GM21515 (cell line): ENCODE data around the gene CDK19.
"Not testable (repeated sequence)": the region's sequence is repeated elsewhere in the genome, so short reads cannot be mapped to it uniquely, and the experiment has no call there.

Source experiments
- ATAC-seq: cut with Tn5 transposase; IDR thresholded peaks from one replicate; pipeline ENCODE4 v1.9.1; 2021; ENCODE audit not compliant: unreplicated experiment

Gene CDK19

DNA sequence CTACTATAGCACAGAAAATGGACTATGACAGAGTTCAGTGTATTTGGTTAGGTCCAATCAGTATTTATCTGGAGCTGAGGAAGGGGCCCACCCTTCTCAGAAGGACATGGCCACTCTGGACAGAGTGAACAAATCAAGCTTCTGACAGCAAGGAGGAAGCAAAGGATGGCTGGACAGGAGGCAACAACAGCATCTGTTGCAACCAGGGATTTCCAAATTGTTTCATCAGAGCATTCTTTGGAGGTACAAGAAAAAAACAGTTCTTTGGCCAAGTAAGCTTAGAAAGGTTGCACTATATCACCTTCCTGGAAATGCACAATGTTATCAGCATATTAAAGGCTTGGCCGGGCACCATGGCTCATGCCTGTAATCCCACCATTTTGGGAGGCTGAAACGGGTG is 220.2 kb downstream of the CDK19 start:
- ATAC-seq: no peak

DNA sequence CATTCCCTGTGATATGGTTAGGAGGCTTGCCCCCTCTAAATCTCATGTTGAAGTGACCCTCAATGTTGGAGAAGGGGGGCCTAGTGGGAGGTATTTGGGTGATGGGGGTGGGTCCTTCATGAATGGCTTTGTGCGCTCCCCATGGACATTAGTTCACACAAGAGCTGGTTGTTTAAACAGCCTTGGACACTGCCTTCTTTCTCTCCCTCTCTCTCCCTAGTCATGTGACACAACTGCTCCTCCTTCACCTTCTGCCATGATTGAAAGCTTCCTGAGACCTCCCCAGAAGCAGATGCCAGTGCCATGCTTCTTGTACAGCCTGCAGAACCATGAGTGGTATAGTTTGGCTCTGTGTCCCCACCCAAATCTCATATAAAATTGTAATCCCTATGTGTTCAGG is 221.6 kb downstream of the CDK19 start:
- no peak for ATAC-seq

DNA sequence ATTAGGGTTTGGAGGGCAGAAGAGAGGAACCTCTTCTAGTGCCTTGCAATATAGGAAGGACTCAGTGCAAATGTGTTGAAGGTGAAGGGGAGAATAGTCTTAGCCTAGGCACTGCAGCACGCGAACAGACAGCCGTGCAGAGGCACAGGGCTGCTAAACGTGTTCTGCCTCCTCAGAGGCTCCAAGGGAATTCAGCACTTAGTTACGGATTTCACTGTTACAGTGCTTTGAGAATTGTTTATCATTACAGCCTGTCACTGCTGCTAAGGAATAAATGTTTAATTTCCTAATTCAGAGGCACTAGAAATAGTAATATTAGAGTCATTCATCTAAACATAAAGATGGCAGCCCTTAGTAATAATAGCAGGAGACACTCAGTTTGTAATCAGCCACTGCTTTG is 222.5 kb downstream of the CDK19 start:
- no peak for ATAC-seq

DNA sequence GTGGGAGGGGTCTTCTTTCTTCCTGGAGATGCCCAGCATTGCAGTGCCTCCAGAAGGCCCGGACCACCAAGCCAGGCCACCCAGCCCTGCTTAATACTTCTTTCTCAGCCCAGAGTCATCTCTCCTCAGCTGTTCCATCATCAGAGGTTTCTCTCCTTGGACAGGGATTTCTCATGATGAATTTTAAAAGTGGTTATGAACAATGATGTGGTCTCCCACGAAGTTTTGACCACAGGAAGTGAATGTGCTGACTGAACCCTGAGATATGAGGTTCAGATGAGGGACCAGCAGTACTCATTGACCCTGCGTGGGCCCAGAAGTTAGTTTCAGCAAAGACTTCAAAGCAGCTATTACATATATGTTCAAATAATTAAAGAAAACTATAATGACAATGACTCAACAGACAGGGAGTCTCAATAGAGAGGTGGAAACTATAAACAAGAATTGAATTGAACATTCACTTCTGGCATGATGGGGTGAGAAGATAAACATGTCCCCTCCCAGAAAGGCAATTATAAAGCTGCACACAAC is 224.4 kb downstream of the CDK19 start:
- no peak for ATAC-seq

DNA sequence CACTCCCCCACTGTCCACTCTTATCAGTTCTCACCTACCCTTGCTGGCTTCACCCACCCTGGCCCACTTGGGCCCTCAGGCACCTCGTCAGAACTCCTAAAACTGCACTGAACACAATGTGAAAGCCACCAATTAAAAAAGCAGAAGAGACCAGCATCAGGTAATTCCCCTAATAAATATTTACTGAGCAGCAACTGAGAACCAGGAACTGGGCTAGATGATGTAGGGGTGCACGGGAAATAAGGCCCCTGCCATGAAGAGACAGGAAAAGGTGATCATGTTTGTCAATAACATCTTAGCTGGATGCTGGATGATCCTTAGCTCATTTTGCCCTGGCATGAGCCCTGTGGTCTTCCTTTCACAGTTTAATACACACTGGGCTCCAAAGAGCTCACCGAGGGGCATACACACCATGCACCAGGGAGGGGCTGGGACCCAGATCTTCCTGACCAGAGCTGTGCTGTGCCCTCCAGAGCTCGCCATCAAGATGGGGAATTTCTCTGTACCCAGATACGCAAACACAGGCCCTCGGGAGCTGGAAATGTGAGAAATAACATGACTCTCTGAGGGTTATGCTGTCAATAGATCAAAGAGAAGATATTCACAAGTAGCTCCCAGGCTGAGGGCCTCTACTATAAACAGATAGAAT is 225.3 kb downstream of the CDK19 start:
- ATAC-seq: peak; percentile 95

DNA sequence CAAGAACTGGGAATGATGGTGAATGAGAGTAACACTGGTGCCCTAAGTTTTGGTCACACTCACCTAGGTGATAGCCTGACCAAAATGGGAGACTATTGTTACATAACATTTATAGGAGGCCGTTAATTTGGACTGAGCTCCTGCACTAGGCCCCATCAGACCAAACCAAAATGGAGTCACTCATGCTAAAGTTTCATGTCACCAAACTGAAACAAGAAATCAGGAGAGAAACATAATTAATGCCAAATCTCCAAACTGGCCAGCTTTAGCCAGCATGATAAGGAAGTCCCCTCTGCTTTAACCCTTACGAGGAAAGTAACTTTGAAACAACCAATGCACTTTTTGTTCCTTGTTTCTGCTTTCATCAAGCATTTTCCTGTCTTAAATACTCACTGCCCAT is 227.9 kb downstream of the CDK19 start:
- no peak for ATAC-seq

DNA sequence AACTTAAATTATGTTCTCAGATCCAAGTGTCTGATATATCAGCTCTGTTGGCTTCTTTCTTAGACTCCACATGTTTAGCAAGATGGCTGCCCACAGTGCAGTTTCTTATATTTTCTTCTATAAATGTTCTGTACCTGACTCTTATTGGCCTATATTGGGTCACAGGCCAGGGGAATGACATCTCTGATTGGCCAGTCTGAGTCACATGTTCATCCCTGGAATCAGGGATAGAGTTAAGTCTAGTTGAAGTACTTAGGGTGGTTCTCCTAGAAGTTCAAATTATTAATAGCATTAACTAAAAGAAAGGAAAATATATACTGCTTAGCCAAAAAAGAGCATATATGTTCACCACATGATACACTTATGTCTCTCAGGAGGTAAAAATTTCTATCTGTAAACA is 233.6 kb downstream of the CDK19 start:
- no peak for ATAC-seq

DNA sequence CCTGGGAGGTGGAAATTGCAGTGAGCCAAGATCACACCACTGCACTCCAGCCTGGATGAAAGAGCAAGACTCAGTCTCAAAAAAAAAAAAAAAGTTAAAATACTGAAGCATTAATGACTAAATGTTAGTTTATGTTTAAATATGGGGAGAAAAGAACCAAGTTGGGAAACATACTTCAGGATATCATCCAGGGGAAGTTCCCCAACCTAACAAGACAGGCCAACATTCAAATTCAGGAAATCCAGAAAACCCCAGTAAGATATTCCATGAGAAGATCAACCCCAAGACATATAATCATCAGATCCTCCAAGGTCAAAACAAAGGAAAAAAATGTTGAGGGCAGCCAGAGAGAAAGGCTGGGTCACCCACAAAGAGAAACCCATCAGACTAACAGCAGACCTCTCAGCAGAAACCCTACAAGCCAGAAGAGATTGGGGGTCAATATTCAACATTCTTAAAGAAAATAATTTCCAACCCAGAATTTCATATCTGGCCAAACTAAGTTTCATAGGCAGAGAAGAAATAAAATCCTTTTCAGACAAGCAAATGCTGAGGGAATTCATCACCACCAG is 237.6 kb downstream of the CDK19 start:
- ATAC-seq: not testable (repeated sequence)

DNA sequence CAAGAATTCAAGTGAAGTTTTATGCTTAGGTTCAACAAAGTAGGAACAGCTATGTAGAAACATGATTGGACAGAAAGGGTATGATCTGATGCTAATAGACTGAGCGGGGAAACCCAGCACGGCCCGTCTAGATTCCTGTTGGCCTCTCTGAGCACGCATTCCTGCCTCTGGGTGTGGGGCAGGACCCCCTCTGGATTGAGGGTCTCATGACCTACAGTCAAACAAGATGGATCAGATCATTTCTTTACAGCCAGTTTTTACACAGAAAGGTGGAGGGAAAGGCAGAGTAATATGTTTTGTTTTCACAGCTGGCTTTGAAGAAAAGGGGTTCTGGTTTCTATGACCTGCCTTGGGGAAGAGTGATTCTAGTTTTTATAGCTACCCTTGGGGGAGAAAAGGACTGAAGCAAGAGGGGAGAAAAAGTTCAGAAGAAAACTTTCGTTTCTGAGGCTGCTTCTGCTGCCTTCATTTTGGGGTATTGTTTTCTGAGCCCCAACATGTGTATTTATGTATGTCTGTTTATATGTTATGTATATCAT is 239.3 kb downstream of the CDK19 start:
- ATAC-seq: no peak

DNA sequence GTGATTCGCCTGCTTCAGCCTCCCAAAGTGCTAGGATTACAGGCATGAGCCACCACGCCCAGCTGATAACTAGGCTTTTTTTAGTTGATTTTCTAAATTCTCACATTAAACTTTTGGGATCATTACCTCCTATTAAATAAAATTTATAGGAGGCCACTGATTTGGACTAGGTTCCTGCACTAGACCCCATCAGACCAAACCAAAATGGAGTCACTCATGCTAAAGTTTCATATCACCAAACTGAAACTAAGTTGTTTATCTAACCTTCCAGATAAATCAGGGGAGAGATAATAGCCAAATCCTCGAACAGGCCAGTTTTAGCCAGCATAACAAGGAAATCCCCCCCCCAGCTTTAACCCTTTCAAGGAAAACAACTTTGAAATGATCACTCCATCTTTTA is 240.5 kb downstream of the CDK19 start:
- ATAC-seq: no peak

DNA sequence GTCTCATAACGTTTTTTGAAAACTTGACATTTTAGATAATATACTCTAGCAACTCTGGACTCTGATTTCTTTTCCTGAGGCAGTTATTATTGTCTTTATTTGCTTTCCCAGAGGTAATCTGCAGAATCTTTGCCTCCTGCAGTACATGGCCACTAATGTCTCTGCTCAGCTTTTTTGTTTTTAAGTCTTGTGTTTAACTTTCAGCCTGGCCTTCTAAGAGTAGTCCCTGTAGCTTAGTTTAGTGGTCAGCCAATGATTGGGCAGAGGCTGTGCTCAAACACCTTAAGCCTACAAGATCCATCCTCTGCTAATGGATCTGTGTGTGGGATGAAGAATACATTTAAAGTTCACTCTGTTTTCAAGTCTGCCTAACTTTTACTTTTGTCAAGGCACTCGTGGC is 241.7 kb downstream of the CDK19 start:
- ATAC-seq: no peak

DNA sequence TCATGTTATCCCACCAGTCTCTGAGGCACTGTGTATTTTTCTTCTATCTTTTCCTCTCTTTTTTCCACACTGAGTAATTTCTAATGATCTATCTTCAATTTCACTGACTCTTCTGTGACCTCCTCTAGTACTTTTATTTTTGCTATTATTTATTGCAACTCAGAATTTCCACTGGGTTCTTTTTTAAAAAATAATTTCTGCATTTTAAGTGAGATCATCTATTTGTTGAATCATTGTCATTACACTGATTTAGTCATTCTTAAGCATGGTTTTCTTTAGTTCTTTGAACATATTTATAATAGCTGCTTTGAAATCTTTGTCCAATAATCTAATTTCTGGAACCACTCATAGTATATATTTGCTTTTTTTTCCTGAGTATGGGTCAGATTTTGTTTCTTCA is 242.1 kb downstream of the CDK19 start:
- no peak for ATAC-seq

DNA sequence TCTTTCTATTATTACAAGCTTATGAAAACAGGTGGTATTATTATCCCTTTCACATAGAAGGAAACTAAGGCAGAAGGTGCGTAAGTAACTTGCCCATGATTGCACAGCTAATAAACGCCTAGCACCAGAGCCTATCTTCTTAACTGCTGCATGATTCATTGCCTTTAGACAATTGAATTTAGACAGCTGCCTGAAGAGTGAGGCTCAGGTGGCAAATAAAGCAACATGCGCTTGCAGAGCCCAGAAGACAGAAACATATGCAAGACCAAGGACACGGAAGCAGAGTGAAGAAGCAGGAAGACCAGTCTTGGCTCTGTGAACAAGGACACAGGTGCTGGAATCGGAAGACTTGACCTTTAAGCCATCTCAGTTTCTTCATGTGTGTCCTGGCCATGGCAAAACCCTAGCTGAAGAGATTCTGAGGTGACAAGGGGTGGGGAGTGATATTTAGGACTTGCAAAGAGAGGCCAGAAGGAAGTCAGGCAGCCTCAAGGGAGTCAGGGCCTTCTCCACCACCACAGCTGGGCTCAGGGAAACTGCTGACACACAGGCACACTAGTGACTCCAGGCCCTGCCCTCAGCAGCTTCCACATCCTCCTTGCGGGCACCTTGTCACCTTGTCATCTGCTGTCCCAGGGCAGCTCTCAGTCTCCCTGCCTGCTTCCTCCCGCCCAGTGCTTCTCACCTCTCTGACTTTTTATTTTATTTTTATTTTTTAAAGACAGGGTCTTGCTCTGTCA is 247.1 kb downstream of the CDK19 start:
- ATAC-seq: no peak

DNA sequence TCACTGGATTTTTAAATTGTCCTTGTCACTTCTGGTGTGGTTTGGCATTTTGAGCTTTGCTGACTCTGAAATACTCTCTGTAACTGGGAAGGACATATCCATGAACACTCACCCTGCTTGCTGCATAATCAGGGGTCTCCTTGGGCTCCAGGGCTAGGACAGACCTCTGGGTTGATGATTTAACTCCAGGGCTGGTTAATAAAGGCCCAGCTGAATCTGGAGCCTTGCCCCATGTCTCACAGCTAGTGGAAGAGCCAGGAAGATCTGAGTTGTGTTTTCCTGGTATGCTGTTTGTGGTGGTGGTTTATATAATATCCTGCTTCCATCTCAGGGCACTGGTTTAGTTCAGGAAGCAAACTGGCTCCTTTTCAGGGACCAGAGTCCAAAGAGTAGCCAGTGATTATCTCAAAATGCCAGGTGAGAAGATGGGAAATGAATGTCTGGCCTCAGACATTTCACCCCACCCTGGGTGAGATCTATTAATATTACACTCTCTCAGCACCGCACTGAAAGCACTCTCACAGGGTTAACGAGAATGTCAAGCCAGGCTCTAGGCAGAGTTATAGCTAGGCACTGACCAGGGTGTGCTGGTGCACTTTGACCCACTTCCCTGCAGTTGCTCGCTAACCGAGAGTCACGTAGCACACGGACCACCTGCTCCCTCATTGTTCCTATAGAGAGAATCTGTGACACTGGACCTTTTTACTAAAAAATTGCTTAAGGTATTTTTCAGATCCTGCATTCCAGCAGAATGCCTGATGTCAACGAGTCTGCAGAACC is 248.7 kb downstream of the CDK19 start:
- ATAC-seq: no peak

DNA sequence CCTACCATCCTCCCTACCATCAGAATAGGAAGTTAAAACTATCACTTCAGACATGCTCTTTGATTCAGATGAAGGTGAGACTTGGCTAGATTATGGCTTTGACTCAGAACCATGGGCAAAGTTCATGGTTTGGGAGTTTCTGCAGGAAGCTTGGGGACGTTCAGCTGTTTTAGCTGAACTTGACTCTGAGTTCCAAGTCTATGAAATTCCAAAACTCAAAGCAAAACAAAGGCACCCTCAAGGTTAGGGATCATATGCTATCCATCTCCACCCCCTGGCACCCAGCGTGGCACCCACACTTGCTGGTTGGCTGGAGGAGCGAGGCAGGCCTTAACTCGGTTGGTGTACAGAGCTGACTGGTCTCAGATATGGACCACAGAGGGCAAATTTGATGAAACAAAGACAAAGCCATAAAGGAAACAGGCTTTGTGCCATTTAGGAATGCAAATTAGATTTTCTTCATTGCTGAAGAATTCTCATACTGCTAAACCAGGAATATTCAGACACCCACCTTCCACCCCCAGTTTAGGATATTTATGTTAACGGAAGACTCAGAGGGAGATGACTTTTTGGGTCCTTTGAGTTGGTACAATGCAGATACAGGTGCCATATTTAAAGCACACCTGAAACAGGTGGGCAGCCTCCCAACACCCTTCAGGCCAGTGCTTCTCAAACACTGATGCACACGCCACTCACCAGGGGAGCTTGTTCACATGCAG is 250.4 kb downstream of the CDK19 start:
- ATAC-seq: no peak

DNA sequence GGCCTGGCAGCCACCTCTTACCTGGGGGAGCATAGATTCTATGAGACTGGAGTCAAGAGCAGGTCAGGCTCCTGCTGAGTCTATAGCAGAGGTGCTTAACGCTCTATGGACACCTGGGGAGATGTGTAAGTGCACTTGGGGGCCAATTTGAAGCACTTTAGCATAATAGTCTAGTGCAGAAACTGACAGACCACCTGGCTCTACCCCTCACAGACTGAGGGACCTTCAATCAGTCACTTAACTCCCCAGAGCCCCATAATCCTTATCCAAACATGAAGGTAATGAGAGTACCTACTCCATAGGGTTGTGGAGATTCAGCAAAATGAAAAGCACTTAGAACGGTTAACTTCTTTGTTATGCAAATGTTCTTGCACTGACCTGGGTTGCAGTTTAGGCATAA is 251.6 kb downstream of the CDK19 start:
- no peak for ATAC-seq

DNA sequence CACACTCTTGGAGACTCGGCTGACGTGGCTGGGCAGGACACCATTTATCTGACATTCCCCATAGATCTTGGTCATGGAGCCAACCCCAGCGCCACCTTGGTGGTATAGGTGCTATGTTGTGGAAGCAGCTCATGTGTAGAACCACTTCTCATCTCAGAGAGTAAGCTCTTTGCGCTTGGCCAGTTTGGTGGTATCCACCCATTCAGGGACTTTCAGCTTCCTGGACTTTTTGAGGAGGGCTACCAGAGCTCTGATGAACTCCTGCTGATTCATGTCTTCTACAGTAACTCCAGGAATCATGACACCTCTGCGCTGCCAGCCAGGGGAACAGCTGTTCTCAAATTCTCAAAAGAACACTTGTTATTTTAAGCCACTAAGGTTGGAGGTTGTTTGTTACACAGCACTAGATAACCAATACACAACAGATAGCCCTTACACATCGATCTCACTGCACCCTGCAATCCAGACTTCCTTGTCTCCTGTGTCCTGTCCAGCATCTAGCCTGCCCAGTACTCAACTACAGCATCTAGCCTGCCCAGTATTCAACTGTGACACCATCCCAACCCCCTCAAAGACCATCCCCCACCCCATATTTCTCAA is 252.9 kb downstream of the CDK19 start:
- no peak for ATAC-seq

DNA sequence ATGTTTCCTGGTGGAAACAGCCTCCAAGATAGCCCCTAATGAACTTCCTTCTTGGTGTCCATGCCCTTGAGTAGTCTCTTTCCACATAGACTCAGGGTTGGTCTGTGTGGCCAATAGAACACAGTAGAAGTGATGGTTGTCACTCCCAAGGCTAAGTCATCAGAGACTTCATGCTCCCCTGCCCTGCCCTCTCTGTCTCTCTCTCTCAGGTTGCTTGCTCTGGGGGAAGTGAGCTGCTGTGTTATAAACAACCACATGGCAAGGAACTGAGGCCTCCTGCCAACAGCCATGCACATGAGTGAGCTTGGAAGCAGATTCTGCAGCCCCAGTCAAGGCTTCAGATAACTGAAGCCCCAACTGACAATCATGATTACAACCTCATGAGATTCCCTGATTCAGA is 253.6 kb downstream of the CDK19 start:
- no peak for ATAC-seq

DNA sequence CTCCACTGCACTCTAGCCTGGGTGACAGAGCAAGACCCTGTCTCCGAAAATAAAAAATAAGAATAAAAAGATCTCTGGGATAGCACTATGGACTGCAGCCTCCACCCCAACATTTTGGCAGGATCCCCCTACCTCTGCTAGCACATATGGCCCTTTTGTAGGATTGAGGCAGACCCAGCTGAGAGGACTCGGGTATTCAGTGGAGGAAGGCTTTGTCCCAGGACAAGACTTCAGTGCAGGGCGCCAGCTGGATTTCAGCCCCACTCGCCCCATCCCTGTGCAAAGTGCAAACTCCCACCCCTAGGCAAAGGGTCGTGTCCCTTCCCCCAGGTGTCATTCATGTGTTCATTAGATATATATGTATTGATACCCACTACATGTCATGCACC is 254.3 kb downstream of the CDK19 start:
- ATAC-seq: no peak
